Caco-2 (cell line): ENCODE measurements around the gene KSR2. TPM values are rescaled to one million over a fixed set of nuclear protein-coding genes. Genes with fewer than 3 reads are reported as not detected.

ENCODE experiments used
- BruUV-seq: library from RNA; stranded (reverse); fragments of 400-500 nt; replicated peaks from 2 replicates; lab custom pipeline; 2021; lab: Mats Ljungman, UMichigan
- CTCF ChIA-PET: fragments of 300-600 bp; sonication (Branson Sonifier 250); formaldehyde crosslinking; loops from one replicate; lab custom pipeline; 2022; ENCODE audit warnings: antibody characterized with exemption; lab: Charles Lee
- POLR2A ChIA-PET: fragments of 300-600 bp; sonication (Branson Sonifier 250); formaldehyde crosslinking; loops from one replicate; lab custom pipeline; 2022; ENCODE audit warnings: antibody characterized with exemption; lab: Charles Lee
- DNase-seq, 2 experiments: peaks; one replicate each; pipeline versions ENCODE4 v3.0.0 to v3.0.0-alpha.2; 2020 to 2022
- H3K27me3 ChIP-seq: replicated peaks from 2 replicates; pipeline ENCODE4 v1.6.0; 2011; ENCODE audit warnings: low read length; ENCODE audit not compliant: control insufficient read depth, insufficient read depth
- H3K36me3 ChIP-seq: 2 replicates; pipeline ENCODE4 v1.5.1; 2011; ENCODE audit warnings: low read length; ENCODE audit not compliant: control insufficient read depth, insufficient read depth
- H3K4me1 ChIP-seq: fragments of 250-450 bp; sonication (Bioruptor Pico); 2 replicates; pipeline ENCODE4 v1.5.1; 2020; ENCODE audit warnings: mild to moderate bottlenecking
- H3K4me3 ChIP-seq: 2 replicates; pipeline ENCODE4 v1.5.1; 2011; ENCODE audit warnings: low read depth, mild to moderate bottlenecking, control low read depth, low read length
- H3K9me3 ChIP-seq: fragments of 250-450 bp; sonication (Bioruptor Pico); 2 replicates; pipeline ENCODE4 v1.5.1; 2020; ENCODE audit warnings: mild to moderate bottlenecking, moderate library complexity
- H3K27ac Mint-ChIP-seq: one replicate; pipeline ENCODE4 v1.8.0; 2022; ENCODE audit warnings: mixed read lengths; ENCODE audit not compliant: unreplicated experiment
- H3K27me3 Mint-ChIP-seq: one replicate; pipeline ENCODE4 v1.8.0; 2022; ENCODE audit warnings: mixed read lengths; ENCODE audit not compliant: insufficient read depth, unreplicated experiment
- H3K36me3 Mint-ChIP-seq: one replicate; pipeline ENCODE4 v1.8.0; 2022; ENCODE audit warnings: mild to moderate bottlenecking, mixed read lengths; ENCODE audit not compliant: insufficient read depth, unreplicated experiment
- H3K4me1 Mint-ChIP-seq: one replicate; pipeline ENCODE4 v1.8.0; 2022; ENCODE audit warnings: low read depth, mixed read lengths; ENCODE audit not compliant: unreplicated experiment
- H3K4me3 Mint-ChIP-seq: one replicate; pipeline ENCODE4 v1.8.0; 2022; ENCODE audit warnings: mild to moderate bottlenecking, moderate library complexity, mixed read lengths; ENCODE audit not compliant: unreplicated experiment
- H3K9me3 Mint-ChIP-seq: one replicate; pipeline ENCODE4 v1.8.0; 2022; ENCODE audit warnings: mixed read lengths; ENCODE audit not compliant: unreplicated experiment
- CTCF ChIP-seq, 2 experiments: fragments of 200-600 bp in 1 of 2; IDR thresholded peaks; 1 replicate in 1 of 2; 2 replicates in 1 of 2; pipeline versions ENCODE4 v1.5.1 to v1.8.0; 2011 to 2022; ENCODE audit warnings: antibody characterized with exemption in 1 of 2, control low read depth in 1 of 2, inconsistent platforms in 1 of 2, low read depth in 1 of 2, low read length in 1 of 2, mild to moderate bottlenecking in 1 of 2, moderate library complexity in 1 of 2; ENCODE audit not compliant: insufficient read depth in 1 of 2, severe bottlenecking in 1 of 2, unreplicated experiment in 1 of 2
- intact Hi-C: fragments of 100-400 bp; cut with micrococcal nuclease; formaldehyde crosslinking; loops from one replicate; pipeline ENCODE4 v1.10.0; 2022; ENCODE audit not compliant: unreplicated experiment
- total RNA-seq: library from RNA; stranded (reverse); gene quantifications from 2 replicates; pipeline ENCODE4 v1.2.3, GENCODE V29; 2022

KSR2 gene
- total RNA-seq, 1 experiment from 2014 or later, result 0.66 TPM

- no peak overlapping the region for H3K4me3 Mint-ChIP-seq
- no peaks in the 10 kb centered on the region for H3K9me3 Mint-ChIP-seq
- Histone ChIP-seq H3K9me3 (no peaks in the 10 kb centered on the region), H3K4me3 (no peak overlapping the region), H3K4me1 (no peaks in the 10 kb centered on the region), H3K36me3 (no peaks in the 10 kb centered on the region), H3K27me3 (no peaks in the 10 kb centered on the region)
- TF ChIP-seq CTCF (IDR thresholded peaks at IDR 0.05; ENCODE audit: insufficient read depth in 1 of 2, low read depth in 1 of 2, low read length in 1 of 2, severe bottlenecking in 1 of 2, unreplicated experiment in 1 of 2), result no peak
- H3K27ac Mint-ChIP-seq, result no peak overlapping the region
- no peak for DNase-seq
- intact Hi-C loops, result no loop called here
- no TSS peak for BruUV-seq
- POLR2A ChIA-PET, result no interaction called here
- no peaks in the 10 kb centered on the region for H3K4me1 Mint-ChIP-seq
- peaks cover 10% of the 10 kb centered on the region for H3K27me3 Mint-ChIP-seq
- H3K36me3 Mint-ChIP-seq, result no peaks in the 10 kb centered on the region
- CTCF ChIA-PET, result no interaction called here
Measured at GRCh38 chr12:117699575-117699974, 269.2 kb downstream of the KSR2 start.

GRCh38 chr12:117699118-117699517 lies 269.7 kb downstream of the KSR2 start:
- intact Hi-C loops, result no loop called here
- H3K4me1 Mint-ChIP-seq, result no peaks in the 10 kb centered on the region

GRCh38 chr12:117695956-117696355 lies 272.8 kb downstream of the KSR2 start:
- Mint-ChIP-seq H3K27me3 (peaks cover 5% of the 10 kb centered on the region), H3K9me3 (peaks cover 7% of the 10 kb centered on the region), H3K4me1 (no peaks in the 10 kb centered on the region), H3K27ac (no peak overlapping the region), H3K4me3 (no peak overlapping the region), H3K36me3 (no peaks in the 10 kb centered on the region)
- Histone ChIP-seq H3K4me1 (no peaks in the 10 kb centered on the region), H3K27me3 (no peaks in the 10 kb centered on the region), H3K36me3 (no peaks in the 10 kb centered on the region), H3K9me3 (no peaks in the 10 kb centered on the region), H3K4me3 (no peak overlapping the region)
- CTCF ChIA-PET, result no interaction called here
- TF ChIP-seq CTCF (IDR thresholded peaks at IDR 0.05; ENCODE audit: insufficient read depth in 1 of 2, low read depth in 1 of 2, low read length in 1 of 2, severe bottlenecking in 1 of 2, unreplicated experiment in 1 of 2), result no peak
- POLR2A ChIA-PET, result no interaction called here
- BruUV-seq, result no TSS peak
- intact Hi-C loops, result no loop called here
- no peak for DNase-seq

More at GRCh38 chr12:117699118-117699517, 269.7 kb downstream of the KSR2 start:
- Mint-ChIP-seq H3K9me3 (no peaks in the 10 kb centered on the region), H3K27me3 (peaks cover 10% of the 10 kb centered on the region), H3K27ac (no peak overlapping the region), H3K36me3 (no peaks in the 10 kb centered on the region), H3K4me3 (no peak overlapping the region)
- H3K4me1 ChIP-seq, result no peaks in the 10 kb centered on the region
- no peak for TF ChIP-seq CTCF (IDR thresholded peaks at IDR 0.05; ENCODE audit: insufficient read depth in 1 of 2, low read depth in 1 of 2, low read length in 1 of 2, severe bottlenecking in 1 of 2, unreplicated experiment in 1 of 2)
- no peak overlapping the region for H3K4me3 ChIP-seq
- no peaks in the 10 kb centered on the region for H3K36me3 ChIP-seq
- BruUV-seq, result no TSS peak
- DNase-seq, result no peak
- POLR2A ChIA-PET, result no interaction called here
- no peaks in the 10 kb centered on the region for H3K27me3 ChIP-seq
- H3K9me3 ChIP-seq, result no peaks in the 10 kb centered on the region
- CTCF ChIA-PET, result no interaction called here
